Peyer's patch (tissue), 4 donors: ENCODE results near the gene SH3RF1. TPM values are rescaled to one million over a fixed set of nuclear protein-coding genes. Genes with fewer than 3 reads are reported as not detected.

Source experiments
- DNase-seq, 3 donors: peaks; one replicate each; pipeline ENCODE4 v3.0.0-alpha.2; 2017 to 2019
- H3K27ac ChIP-seq, 4 donors: fragments of 200-600 bp; sonication (generic); one replicate each; pipeline ENCODE4 v1.5.1; 2016 to 2019
- H3K27me3 ChIP-seq, 2 donors: fragments of 200-600 bp; sonication (generic); one replicate each; pipeline ENCODE4 v1.5.1; 2019
- H3K36me3 ChIP-seq, 3 donors: fragments of 200-600 bp; sonication (generic); one replicate each; pipeline ENCODE4 v1.5.1; 2016 to 2019
- H3K4me1 ChIP-seq, 4 donors: fragments of 200-600 bp; sonication (generic); one replicate each; pipeline ENCODE4 v1.5.1; 2016 to 2019
- H3K4me3 ChIP-seq, 4 donors: fragments of 200-600 bp; sonication (generic); 1 replicate in 3 of 4; 2 replicates in 1 of 4; pipeline ENCODE4 v1.5.1; 2016 to 2019; ENCODE audit warnings: mild to moderate bottlenecking in 1 of 4
- H3K9me3 ChIP-seq, 4 donors: fragments of 200-600 bp; sonication (generic); one replicate each; pipeline ENCODE4 v1.5.1; 2016 to 2019; ENCODE audit warnings: mild to moderate bottlenecking in 1 of 4
- POLR2A ChIP-seq, 2 donors: fragments of 450-650 bp; IDR thresholded peaks; one replicate each; pipeline ENCODE4 v1.5.1; 2017; ENCODE audit warnings: antibody characterized with exemption in 2 of 2, mild to moderate bottlenecking in 2 of 2, moderate library complexity in 2 of 2
- total RNA-seq, 4 donors: library from RNA; depleted of rRNA; stranded (reverse); fragments of >200 nt; gene quantifications; one replicate each; pipeline ENCODE4 v1.1.0, GENCODE V29; 2016
- TF ChIP-seq, protein P1 (sequence below), 6 experiments: fragments of 450-650 bp in 4 of 6; fragments of 200-600 bp in 2 of 6; sonication (generic) in 1 of 6; IDR thresholded peaks; one replicate each; pipeline ENCODE4 v1.5.1; 2017 to 2019; ENCODE audit warnings: antibody characterized with exemption in 6 of 6, mild to moderate bottlenecking in 3 of 6, moderate library complexity in 1 of 6

SH3RF1 gene
- total RNA-seq, 4 donors from 2014 or later: 23.1 to 55.0 (median 48.1) TPM

DNA sequence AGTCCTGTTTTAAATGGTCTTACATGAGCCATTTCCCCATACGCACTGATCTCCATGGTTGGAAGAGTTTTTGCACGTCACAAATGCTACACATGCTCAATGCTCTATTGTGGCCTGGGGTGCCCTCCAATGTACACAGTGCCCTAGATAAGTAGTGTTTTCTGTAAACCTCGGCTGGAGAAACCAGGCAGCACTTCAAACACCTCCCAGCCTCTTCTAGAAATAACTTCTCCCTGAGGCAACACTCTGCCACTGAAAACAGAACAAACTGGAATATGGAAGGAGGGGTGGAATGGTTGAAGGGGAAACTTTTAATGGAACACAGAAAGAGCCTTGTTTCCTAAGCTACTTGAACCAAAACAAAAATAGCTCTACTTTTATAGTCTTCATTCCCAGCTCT lies 136.8 kb downstream of the SH3RF1 start:
- DNase-seq: no peak
- H3K27me3 ChIP-seq: no peaks in the 10 kb centered on the region
- peaks cover 0 to 63% (median 0%) of the 10 kb centered on the region in 3 donors for H3K36me3 ChIP-seq
- no peak for TF ChIP-seq POLR2A (IDR thresholded peaks at IDR 0.05)
- TF ChIP-seq, protein P1, sequence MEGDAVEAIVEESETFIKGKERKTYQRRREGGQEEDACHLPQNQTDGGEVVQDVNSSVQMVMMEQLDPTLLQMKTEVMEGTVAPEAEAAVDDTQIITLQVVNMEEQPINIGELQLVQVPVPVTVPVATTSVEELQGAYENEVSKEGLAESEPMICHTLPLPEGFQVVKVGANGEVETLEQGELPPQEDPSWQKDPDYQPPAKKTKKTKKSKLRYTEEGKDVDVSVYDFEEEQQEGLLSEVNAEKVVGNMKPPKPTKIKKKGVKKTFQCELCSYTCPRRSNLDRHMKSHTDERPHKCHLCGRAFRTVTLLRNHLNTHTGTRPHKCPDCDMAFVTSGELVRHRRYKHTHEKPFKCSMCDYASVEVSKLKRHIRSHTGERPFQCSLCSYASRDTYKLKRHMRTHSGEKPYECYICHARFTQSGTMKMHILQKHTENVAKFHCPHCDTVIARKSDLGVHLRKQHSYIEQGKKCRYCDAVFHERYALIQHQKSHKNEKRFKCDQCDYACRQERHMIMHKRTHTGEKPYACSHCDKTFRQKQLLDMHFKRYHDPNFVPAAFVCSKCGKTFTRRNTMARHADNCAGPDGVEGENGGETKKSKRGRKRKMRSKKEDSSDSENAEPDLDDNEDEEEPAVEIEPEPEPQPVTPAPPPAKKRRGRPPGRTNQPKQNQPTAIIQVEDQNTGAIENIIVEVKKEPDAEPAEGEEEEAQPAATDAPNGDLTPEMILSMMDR (IDR thresholded peaks at IDR 0.05): no peak
- no peaks in the 10 kb centered on the region for H3K4me1 ChIP-seq
- H3K4me3 ChIP-seq: no peak overlapping the region
- H3K9me3 ChIP-seq: no peaks in the 10 kb centered on the region
- no peak overlapping the region for H3K27ac ChIP-seq

DNA sequence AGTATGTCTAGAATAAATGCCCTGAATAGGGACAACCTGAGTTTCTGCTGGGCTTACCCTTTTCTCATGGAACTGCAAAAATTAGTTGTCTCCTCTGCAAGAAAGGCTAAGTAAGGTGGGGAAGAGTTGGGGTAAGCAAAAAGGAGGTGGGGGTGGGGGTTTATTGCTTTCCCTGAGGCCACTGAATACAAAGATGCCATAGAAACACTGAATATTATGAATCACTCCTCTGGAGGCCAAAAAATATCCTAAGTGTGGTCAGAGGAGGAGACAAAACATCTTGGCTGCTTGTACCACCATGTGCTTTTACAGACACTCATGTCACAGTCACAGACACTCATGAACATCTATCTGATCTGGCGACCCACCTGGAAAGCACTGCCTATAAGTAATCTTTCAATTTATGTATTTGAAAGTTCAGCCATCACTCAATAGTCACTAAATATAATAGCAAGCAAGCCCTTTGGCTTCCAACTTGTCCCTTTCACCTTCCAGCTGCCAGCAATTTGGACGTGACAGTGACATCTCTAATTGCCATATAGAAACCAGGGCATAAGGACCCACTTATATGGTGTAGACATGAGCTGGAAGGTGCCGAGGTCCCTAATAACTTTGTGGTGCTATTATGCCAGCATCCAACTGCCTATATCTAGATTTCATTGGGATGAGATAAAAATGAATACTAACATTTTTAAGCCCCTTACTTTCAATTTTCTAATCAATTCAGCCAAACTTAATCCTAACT lies 138.0 kb downstream of the SH3RF1 start:
- Histone ChIP-seq H3K4me1 (no peaks in the 10 kb centered on the region), H3K9me3 (no peaks in the 10 kb centered on the region), H3K36me3 (peaks cover 0 to 69% (median 0%) of the 10 kb centered on the region in 3 donors), H3K27ac (no peak overlapping the region), H3K4me3 (no peak overlapping the region), H3K27me3 (no peaks in the 10 kb centered on the region)
- no peak for TF ChIP-seq POLR2A (IDR thresholded peaks at IDR 0.05)
- TF ChIP-seq, protein P1 (IDR thresholded peaks at IDR 0.05): no peak
- no peak for DNase-seq

DNA sequence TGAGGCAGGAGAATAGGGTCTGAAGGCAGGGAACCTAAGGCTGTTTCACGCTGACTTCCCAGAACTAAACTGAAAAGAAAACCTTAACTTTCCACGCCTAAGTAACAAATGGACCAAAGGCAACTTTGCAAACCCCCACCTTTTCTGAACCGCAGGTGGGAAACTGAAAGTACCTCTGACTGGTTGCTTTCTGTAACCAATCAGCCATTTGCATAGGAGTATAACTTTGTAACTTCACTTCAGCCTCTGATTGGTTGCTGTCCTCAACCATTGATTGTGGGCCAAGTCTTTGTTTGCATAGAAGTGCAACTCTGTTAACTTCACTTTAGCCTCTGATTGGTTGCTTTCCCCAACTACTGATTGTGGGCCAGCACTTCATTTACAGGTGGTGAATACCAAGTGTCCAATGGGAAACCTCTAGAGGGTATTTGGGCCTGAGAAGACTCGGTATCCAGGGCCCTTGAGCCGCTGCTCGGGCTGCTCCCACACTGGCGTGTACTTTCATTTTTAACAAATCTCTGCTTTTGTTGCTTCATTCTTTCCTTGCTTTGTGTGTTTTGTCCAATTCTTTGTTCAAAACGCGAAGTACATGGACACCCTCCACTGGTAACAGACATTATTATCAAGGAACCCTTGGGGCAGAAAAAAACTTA lies 139.1 kb downstream of the SH3RF1 start:
- H3K4me1 ChIP-seq: no peaks in the 10 kb centered on the region
- DNase-seq: no peak
- no peaks in the 10 kb centered on the region for H3K27me3 ChIP-seq
- H3K9me3 ChIP-seq: no peaks in the 10 kb centered on the region
- no peak overlapping the region for H3K27ac ChIP-seq
- H3K4me3 ChIP-seq: no peak overlapping the region
- peaks cover 0 to 72% (median 0%) of the 10 kb centered on the region in 3 donors for H3K36me3 ChIP-seq
- TF ChIP-seq, protein P1 (IDR thresholded peaks at IDR 0.05): no peak
- TF ChIP-seq POLR2A (IDR thresholded peaks at IDR 0.05): no peak

DNA sequence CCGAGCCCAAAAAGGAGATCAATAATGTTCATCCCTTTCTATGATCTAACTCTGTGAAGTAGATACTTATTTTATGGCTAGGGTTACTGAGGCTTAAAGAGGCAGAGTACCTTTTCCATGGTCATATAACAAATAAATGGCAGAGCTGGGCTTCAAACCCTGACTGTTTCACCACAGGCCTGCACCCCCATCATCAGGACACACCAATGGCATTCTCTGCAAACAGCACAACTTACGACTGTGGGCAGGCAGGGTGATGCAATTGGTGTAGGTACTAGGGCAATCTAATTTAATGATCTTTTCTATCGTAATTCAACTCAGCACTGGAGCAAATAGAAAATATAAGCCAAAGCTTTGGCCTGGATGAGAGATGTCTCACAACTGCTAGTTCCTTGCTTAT lies 141.9 kb downstream of the SH3RF1 start:
- TF ChIP-seq POLR2A (IDR thresholded peaks at IDR 0.05): no peak
- TF ChIP-seq, protein P1 (IDR thresholded peaks at IDR 0.05): no peak
- H3K9me3 ChIP-seq: no peaks in the 10 kb centered on the region
- no peak for DNase-seq
- H3K4me1 ChIP-seq: no peaks in the 10 kb centered on the region
- H3K4me3 ChIP-seq: no peak overlapping the region
- H3K36me3 ChIP-seq: peaks cover 0 to 65% (median 0%) of the 10 kb centered on the region in 3 donors
- no peak overlapping the region for H3K27ac ChIP-seq
- H3K27me3 ChIP-seq: no peaks in the 10 kb centered on the region

DNA sequence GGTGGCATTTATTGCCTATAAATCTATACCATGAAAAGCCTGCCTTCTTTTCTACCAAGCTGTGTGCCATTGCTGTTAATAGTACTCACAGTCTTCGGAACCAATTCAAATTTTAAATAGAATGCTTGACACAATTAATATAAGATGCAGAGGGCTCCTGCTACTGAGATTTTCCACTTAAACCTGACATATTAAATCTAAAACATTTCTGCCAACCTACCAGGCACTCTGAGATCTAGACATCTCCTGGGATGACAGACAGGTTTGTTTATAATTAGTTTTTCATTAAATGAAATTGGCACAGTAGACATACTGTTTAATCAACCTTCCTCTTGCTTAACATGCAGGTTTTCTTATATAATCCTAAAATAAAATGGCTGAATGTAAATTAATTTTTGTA lies 143.4 kb downstream of the SH3RF1 start:
- H3K27ac ChIP-seq: no peak overlapping the region
- H3K27me3 ChIP-seq: no peaks in the 10 kb centered on the region
- no peaks in the 10 kb centered on the region for H3K4me1 ChIP-seq
- H3K9me3 ChIP-seq: no peaks in the 10 kb centered on the region
- no peak for DNase-seq
- H3K36me3 ChIP-seq: peaks cover 0 to 53% (median 0%) of the 10 kb centered on the region in 3 donors
- H3K4me3 ChIP-seq: no peak overlapping the region
- TF ChIP-seq, protein P1 (IDR thresholded peaks at IDR 0.05): no peak
- TF ChIP-seq POLR2A (IDR thresholded peaks at IDR 0.05): no peak
